HG03175 (cell line): ENCODE results near the gene MRPS11.
"Not testable (repeated sequence)": the region's sequence is repeated elsewhere in the genome, so short reads cannot be mapped to it uniquely, and the experiment has no call there.

ENCODE experiments used
- ATAC-seq: cut with Tn5 transposase; IDR thresholded peaks from one replicate; pipeline ENCODE4 v1.9.1; 2021; ENCODE audit warnings: mild to moderate bottlenecking, moderate library complexity; ENCODE audit not compliant: unreplicated experiment

MRPS11 gene

GRCh38 chr15:88467073-88467934, at the start of gene MRPS11, which contains the start of gene MRPL46:
Gene MRPS11, plus strand, starts transcription at chr15:88467708. Its CDS starts 10 bp downstream, at chr15:88467718.
Gene MRPL46, minus strand, starts transcription at chr15:88467388. Its CDS starts 11 bp downstream, at chr15:88467377.
- peak; percentile 87 for ATAC-seq

- no peak for ATAC-seq
These were observed 47.7 kb upstream of the MRPS11 start for GRCh38 chr15:88419830-88420229.

- ATAC-seq = no peak
These were observed 44.2 kb upstream of the MRPS11 start for GRCh38 chr15:88423331-88423730.

GRCh38 chr15:88426304-88426703, 41.2 kb upstream of the MRPS11 start:
- no peak for ATAC-seq

- ATAC-seq = no peak
These were observed 39.5 kb upstream of the MRPS11 start for GRCh38 chr15:88428053-88428452.

GRCh38 chr15:88428805-88429605, 38.5 kb upstream of the MRPS11 start:
- ATAC-seq = no peak

- no peak for ATAC-seq
These were observed 37.5 kb upstream of the MRPS11 start for GRCh38 chr15:88430051-88430450.

GRCh38 chr15:88431441-88431840, 36.1 kb upstream of the MRPS11 start:
- ATAC-seq = no peak

GRCh38 chr15:88433046-88433685, 34.3 kb upstream of the MRPS11 start:
- ATAC-seq = no peak

- ATAC-seq = not testable (repeated sequence)
These were observed 33.4 kb upstream of the MRPS11 start for GRCh38 chr15:88434106-88434505.

GRCh38 chr15:88438181-88438580, 29.3 kb upstream of the MRPS11 start:
- no peak for ATAC-seq

- ATAC-seq = no peak
These were observed 27.5 kb upstream of the MRPS11 start for GRCh38 chr15:88440021-88440420.

- no peak for ATAC-seq
These were observed 26.3 kb upstream of the MRPS11 start for GRCh38 chr15:88441076-88441730.

GRCh38 chr15:88447206-88447605, 20.3 kb upstream of the MRPS11 start:
- no peak for ATAC-seq

GRCh38 chr15:88447741-88448140, 19.8 kb upstream of the MRPS11 start:
- ATAC-seq = no peak

- ATAC-seq = no peak
These were observed 18.5 kb upstream of the MRPS11 start for GRCh38 chr15:88448991-88449461.

- ATAC-seq = no peak
These were observed 17.9 kb upstream of the MRPS11 start for GRCh38 chr15:88449581-88449980.

GRCh38 chr15:88450125-88450798, 17.2 kb upstream of the MRPS11 start:
- peak; percentile 68 for ATAC-seq

GRCh38 chr15:88453651-88454050, 13.9 kb upstream of the MRPS11 start:
- ATAC-seq = no peak

GRCh38 chr15:88454236-88454635, 13.3 kb upstream of the MRPS11 start:
- ATAC-seq = no peak
